ENCODE results near the gene COL6A2. TPM values are rescaled to one million over a fixed set of nuclear protein-coding genes. Genes with fewer than 3 reads are reported as not detected.

COL6A2 gene
- total RNA-seq, 1 donor from 2014 or later, result 18.5 TPM

DNA sequence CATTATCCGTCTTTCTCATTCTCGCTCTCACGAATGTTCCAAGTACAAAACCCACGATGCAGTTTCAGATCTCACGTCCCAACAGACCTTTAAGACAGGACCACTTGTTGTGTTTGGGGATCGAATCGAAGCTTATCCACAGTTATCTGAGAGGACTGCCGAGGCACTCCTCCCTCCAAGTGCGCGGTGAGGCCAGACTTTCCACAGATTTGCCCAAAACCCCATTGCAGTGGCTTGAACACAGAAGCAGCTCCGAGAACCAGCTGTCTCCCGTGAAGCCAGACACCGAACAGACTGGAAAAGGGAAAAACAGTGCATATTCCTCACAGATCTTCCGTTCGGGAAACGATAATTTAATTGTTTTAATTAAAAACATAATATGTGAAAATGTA, 46.5 kb upstream of the COL6A2 start:
- peaks cover 17% of the 10 kb centered on the region for H3K4me1 Mint-ChIP-seq
- H3K27ac Mint-ChIP-seq (ENCODE audit: unreplicated experiment), result no peak overlapping the region
- H3K4me3 Mint-ChIP-seq, result no peak overlapping the region
- H3K36me3 Mint-ChIP-seq (ENCODE audit: low read depth), result no peaks in the 10 kb centered on the region
- TF ChIP-seq, protein P1, sequence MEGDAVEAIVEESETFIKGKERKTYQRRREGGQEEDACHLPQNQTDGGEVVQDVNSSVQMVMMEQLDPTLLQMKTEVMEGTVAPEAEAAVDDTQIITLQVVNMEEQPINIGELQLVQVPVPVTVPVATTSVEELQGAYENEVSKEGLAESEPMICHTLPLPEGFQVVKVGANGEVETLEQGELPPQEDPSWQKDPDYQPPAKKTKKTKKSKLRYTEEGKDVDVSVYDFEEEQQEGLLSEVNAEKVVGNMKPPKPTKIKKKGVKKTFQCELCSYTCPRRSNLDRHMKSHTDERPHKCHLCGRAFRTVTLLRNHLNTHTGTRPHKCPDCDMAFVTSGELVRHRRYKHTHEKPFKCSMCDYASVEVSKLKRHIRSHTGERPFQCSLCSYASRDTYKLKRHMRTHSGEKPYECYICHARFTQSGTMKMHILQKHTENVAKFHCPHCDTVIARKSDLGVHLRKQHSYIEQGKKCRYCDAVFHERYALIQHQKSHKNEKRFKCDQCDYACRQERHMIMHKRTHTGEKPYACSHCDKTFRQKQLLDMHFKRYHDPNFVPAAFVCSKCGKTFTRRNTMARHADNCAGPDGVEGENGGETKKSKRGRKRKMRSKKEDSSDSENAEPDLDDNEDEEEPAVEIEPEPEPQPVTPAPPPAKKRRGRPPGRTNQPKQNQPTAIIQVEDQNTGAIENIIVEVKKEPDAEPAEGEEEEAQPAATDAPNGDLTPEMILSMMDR (conservative IDR thresholded peaks at IDR 0.05), result no peak
- no peak for DNase-seq (ENCODE audit: low read depth, low spot score)
- no peaks in the 10 kb centered on the region for H3K27me3 Mint-ChIP-seq (ENCODE audit: low read depth)
- H3K9me3 Mint-ChIP-seq, result no peaks in the 10 kb centered on the region

DNA sequence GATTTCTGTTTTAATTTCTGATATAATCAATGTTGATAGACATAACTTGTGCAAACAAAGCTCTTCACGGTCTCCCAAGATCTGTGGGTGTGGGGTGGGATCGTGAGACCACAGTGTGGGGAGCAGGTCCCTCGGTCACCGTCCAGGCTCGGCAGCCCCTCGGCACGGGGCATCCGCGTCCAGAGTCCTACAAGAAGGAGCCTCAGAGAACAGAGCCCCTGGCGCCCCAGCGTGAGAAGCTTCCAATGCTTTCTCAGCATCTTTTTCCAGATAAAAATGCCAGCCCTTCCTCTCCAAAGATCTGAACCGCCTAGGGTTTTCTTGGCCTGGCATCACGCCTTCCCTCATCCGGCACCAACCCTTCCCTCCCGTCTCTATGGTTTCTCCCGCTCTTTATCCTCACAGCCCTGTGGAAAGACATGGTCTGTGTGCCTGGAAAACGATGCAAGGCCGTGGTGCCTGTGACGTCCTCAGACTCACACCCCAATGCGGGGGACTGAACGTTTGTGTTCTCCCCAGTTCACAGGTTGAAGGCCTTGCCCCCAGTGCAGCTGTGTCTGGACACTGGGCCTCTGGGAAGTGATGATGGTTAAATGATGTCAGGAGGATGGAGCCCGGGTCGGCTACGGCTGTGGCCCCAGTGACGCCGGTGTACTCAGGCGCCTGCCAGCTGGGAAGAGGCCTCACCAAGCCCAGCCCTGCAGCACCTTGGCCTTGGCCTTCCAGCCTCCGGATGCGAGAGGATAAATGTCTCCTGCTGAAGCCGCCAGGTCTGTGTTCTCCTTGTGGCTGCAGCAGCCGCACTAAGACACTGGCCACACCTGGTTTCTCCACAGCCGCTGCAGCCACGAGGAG, 45.9 kb upstream of the COL6A2 start:
- TF ChIP-seq, protein P1 (conservative IDR thresholded peaks at IDR 0.05), result no peak
- DNase-seq (ENCODE audit: low read depth, low spot score), result no peak
- H3K27me3 Mint-ChIP-seq (ENCODE audit: low read depth), result no peaks in the 10 kb centered on the region
- H3K36me3 Mint-ChIP-seq (ENCODE audit: low read depth), result no peaks in the 10 kb centered on the region
- peaks cover 20% of the 10 kb centered on the region for H3K4me1 Mint-ChIP-seq
- H3K9me3 Mint-ChIP-seq, result no peaks in the 10 kb centered on the region
- peak overlapping the region; percentile 62 for H3K27ac Mint-ChIP-seq (ENCODE audit: unreplicated experiment)
- H3K4me3 Mint-ChIP-seq, result no peak overlapping the region

DNA sequence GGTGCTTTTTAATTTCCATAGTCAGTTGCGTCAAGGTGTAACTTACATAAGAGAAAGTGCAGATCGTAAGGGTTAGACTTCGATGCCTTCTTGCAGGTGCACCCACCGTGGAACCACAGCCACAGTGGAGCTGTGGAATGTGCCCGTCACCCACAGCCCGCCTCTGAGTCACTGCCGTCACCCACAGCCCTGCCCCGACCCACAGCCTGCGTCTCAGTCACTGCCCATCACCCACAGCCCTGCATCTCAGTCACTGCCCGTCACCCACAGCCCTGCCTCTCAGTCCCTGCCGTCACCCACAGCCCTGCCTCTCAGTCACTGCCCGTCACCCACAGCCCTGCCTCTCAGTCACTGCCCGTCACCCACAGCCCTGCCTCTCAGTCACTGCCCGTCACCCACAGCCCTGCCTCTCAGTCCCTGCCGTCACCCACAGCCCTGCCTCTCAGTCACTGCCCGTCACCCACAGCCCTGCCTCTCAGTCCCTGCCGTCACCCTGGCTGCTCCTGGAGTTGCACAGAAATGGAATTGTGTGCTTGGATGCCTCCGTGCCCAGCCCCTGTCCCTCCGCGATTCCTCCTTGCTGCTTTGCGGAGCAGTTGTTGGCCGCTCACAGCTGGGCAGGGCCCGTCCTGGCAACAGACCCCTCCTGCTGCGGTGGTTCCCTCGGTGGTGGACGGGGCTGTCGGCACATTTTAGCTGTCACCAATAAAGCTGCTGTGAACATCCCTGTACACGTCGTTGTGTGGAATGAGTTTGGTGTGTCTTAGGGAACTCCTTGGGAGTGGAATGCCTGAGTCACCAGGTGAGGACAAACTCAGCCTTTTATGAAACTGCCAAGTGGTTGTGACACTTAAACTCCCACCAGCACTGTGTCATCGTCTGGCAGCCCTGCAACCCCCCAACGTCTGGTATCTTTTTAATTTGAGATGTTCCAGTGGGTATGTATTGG, 44.9 kb upstream of the COL6A2 start:
- no peak for DNase-seq (ENCODE audit: low read depth, low spot score)
- H3K36me3 Mint-ChIP-seq (ENCODE audit: low read depth), result no peaks in the 10 kb centered on the region
- H3K4me3 Mint-ChIP-seq, result no peak overlapping the region
- H3K27ac Mint-ChIP-seq (ENCODE audit: unreplicated experiment), result no peak overlapping the region
- H3K27me3 Mint-ChIP-seq (ENCODE audit: low read depth), result no peaks in the 10 kb centered on the region
- TF ChIP-seq, protein P1 (conservative IDR thresholded peaks at IDR 0.05), result no peak
- peaks cover 24% of the 10 kb centered on the region for H3K4me1 Mint-ChIP-seq
- no peaks in the 10 kb centered on the region for H3K9me3 Mint-ChIP-seq

DNA sequence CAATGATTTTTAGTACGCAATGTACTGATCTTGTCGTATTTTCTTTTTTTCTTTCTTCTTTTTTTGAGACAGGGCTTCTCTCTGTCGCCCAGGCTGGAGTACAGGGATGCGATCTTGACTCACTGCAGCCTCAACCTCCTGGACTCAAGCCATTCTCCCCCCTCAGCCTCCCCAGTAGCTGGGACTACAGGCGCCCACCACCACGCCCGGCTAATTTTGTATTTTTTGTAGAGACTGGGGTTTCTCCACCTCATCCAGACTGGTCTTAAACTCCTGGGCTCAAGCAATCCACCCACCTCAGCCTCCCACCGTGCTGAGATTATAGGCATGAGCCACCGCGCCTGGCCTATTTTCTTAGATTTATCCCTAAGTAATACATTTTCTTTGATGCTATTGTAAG, 43.9 kb upstream of the COL6A2 start:
- Mint-ChIP-seq H3K9me3 (peaks cover 4% of the 10 kb centered on the region), H3K27me3 (ENCODE audit: low read depth) (no peaks in the 10 kb centered on the region), H3K36me3 (ENCODE audit: low read depth) (peaks cover 4% of the 10 kb centered on the region), H3K27ac (ENCODE audit: unreplicated experiment) (peak overlapping the region; percentile 78), H3K4me1 (peaks cover 24% of the 10 kb centered on the region), H3K4me3 (no peak overlapping the region)
- no peak for DNase-seq (ENCODE audit: low read depth, low spot score)
- TF ChIP-seq, protein P1 (conservative IDR thresholded peaks at IDR 0.05), result no peak

DNA sequence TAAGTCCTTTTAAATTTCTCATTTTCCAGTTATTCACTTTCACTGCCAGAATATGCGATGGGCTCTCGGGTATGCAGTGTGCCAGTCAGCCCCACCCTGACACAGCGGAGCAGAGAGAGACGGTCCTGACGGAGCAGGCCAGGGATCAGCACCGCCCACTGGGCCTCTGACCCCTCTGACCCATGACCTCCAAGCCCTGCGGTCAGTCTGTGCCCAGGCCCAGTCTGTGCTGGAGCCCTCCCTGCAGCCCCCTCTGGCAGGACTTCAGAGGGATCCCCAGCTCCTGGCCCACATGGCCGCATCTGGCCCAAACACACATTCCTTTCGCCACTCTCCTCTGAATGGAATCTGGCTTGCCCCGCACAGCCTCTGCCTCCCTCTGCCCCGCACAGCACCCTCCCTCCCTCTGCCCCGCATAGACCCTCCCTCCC, 43.4 kb upstream of the COL6A2 start:
- Mint-ChIP-seq H3K4me3 (no peak overlapping the region), H3K4me1 (peaks cover 22% of the 10 kb centered on the region), H3K36me3 (ENCODE audit: low read depth) (peaks cover 8% of the 10 kb centered on the region), H3K27ac (ENCODE audit: unreplicated experiment) (peak overlapping the region; percentile 78), H3K27me3 (ENCODE audit: low read depth) (no peaks in the 10 kb centered on the region), H3K9me3 (peaks cover 8% of the 10 kb centered on the region)
- TF ChIP-seq, protein P1 (conservative IDR thresholded peaks at IDR 0.05), result no peak
- DNase-seq (ENCODE audit: low read depth, low spot score), result peak; percentile 50

All from neural crest cell (in vitro differentiated cells).